M059J (cell line): Measurements from ENCODE around the gene KAT5. TPM values are rescaled to one million over a fixed set of nuclear protein-coding genes. Genes with fewer than 3 reads are reported as not detected.
"Not testable (repeated sequence)": the region's sequence is repeated elsewhere in the genome, so short reads cannot be mapped to it uniquely, and the experiment has no call there.

Source experiments
- DNase-seq: peaks from one replicate; pipeline ENCODE4 v3.0.0-alpha.2; 2012; ENCODE audit warnings: low read depth
- total RNA-seq: library from RNA; depleted of rRNA; stranded (reverse); fragments of >200 nt; shearing (Covaris generic); gene quantifications from 2 replicates; pipeline ENCODE4 v1.2.3, GENCODE V29; 2014; rRNA removed

KAT5 gene
- total RNA-seq, 1 experiment from 2014 or later, result 37.8 TPM

GRCh38 chr11:65744026-65744698 is 32.1 kb downstream of the KAT5 start:
- peak; percentile 58 for DNase-seq

GRCh38 chr11:65744699-65745042 is 32.6 kb downstream of the KAT5 start:
- DNase-seq, result no peak

- no peak for DNase-seq
These were observed 33.0 kb downstream of the KAT5 start for GRCh38 chr11:65745049-65745448.

GRCh38 chr11:65762169-65762568 is 50.1 kb downstream of the KAT5 start:
- not testable (repeated sequence) for DNase-seq

GRCh38 chr11:65762816-65763215 is 50.8 kb downstream of the KAT5 start:
- not testable (repeated sequence) for DNase-seq

- DNase-seq, result no peak
These were observed 52.4 kb downstream of the KAT5 start for GRCh38 chr11:65764434-65764833.

GRCh38 chr11:65766535-65766934 is 54.5 kb downstream of the KAT5 start:
- peak; percentile 94 for DNase-seq

GRCh38 chr11:65767406-65767805 is 55.4 kb downstream of the KAT5 start:
- DNase-seq, result peak; percentile 92

- DNase-seq, result peak; percentile 79
These were observed 55.8 kb downstream of the KAT5 start for GRCh38 chr11:65767806-65768205.

Other genes starting within 250 kb of the KAT5 start
- 370 and 608 TPM in 2 replicates for gene MALAT1, start 213.2 kb upstream of the KAT5 start, total RNA-seq
- 59.7 and 96.5 TPM in 2 replicates for gene SCYL1, start 187.2 kb upstream of the KAT5 start, total RNA-seq
- gene LTBP3, start 153.9 kb upstream of the KAT5 start, total RNA-seq, result 15.1 and 27.3 TPM in 2 replicates
- gene ZNRD2, start 141.8 kb upstream of the KAT5 start, total RNA-seq, result 106 and 116 TPM in 2 replicates
- 35.4 and 40.0 TPM in 2 replicates for gene FAM89B, start 139.7 kb upstream of the KAT5 start, total RNA-seq
- 2.0 and 9.3 TPM in 2 replicates for gene EHBP1L1, start 136.2 kb upstream of the KAT5 start, total RNA-seq
- gene KCNK7, start 116.5 kb upstream of the KAT5 start, total RNA-seq, result 0.52 TPM in 1 of 2 replicates, not detected in the other
- 16.0 and 27.1 TPM in 2 replicates for gene MAP3K11, start 98.0 kb upstream of the KAT5 start, total RNA-seq
- gene PCNX3, start 96.5 kb upstream of the KAT5 start, total RNA-seq, result 16.5 and 26.0 TPM in 2 replicates
- 8.7 and 22.7 TPM in 2 replicates for gene SIPA1, start 74.2 kb upstream of the KAT5 start, total RNA-seq
- gene RELA, start 49.3 kb upstream of the KAT5 start, total RNA-seq, result 37.2 and 49.1 TPM in 2 replicates
- gene RNASEH2C, start 8.5 kb downstream of the KAT5 start, total RNA-seq, result 45.0 and 48.2 TPM in 2 replicates
- 5.9 and 13.0 TPM in 2 replicates for gene AP5B1, start 68.7 kb downstream of the KAT5 start, total RNA-seq
- gene OVOL1, start 74.8 kb downstream of the KAT5 start, total RNA-seq, result not detected in 2 replicates
- gene SNX32, start 121.7 kb downstream of the KAT5 start, total RNA-seq, result 0.12 TPM in 1 of 2 replicates, not detected in the other
- gene CFL1, start 145.9 kb downstream of the KAT5 start, total RNA-seq, result 1,801 and 2,276 TPM in 2 replicates
- 22.7 and 42.4 TPM in 2 replicates for gene MUS81, start 148.2 kb downstream of the KAT5 start, total RNA-seq
- gene EFEMP2, start 160.5 kb downstream of the KAT5 start, total RNA-seq, result 14.4 and 25.3 TPM in 2 replicates
- gene CTSW, start 167.6 kb downstream of the KAT5 start, total RNA-seq, result 0.49 and 1.5 TPM in 2 replicates
- 149 and 165 TPM in 2 replicates for gene FIBP, start 176.2 kb downstream of the KAT5 start, total RNA-seq
- 57.1 and 95.3 TPM in 2 replicates for gene CCDC85B, start 178.4 kb downstream of the KAT5 start, total RNA-seq
- 253 and 286 TPM in 2 replicates for gene FOSL1, start 188.1 kb downstream of the KAT5 start, total RNA-seq
- gene C11orf68, start 206.8 kb downstream of the KAT5 start, total RNA-seq, result 39.1 and 47.9 TPM in 2 replicates
- gene DRAP1, start 207.2 kb downstream of the KAT5 start, total RNA-seq, result 456 and 489 TPM in 2 replicates
- not detected in 2 replicates for gene TSGA10IP, start 233.2 kb downstream of the KAT5 start, total RNA-seq
- gene SART1, start 249.5 kb downstream of the KAT5 start, total RNA-seq, result 60.3 and 102 TPM in 2 replicates